PC-9 (cell line): ENCODE data around the gene PRKCH. TPM values are rescaled to one million over a fixed set of nuclear protein-coding genes. Genes with fewer than 3 reads are reported as not detected.
A peak's percentile ranks its signal among the peaks of the same experiment; 100 is the strongest.

ENCODE experiments used
- BruUV-seq: library from RNA; stranded (reverse); fragments of 400-500 nt; replicated peaks from 2 replicates; lab custom pipeline; 2021; lab: Mats Ljungman, UMichigan
- CTCF ChIA-PET: fragments of 300-600 bp; sonication (Branson Sonifier 250); formaldehyde crosslinking; loops from one replicate; lab custom pipeline; 2022; ENCODE audit warnings: antibody characterized with exemption; lab: Charles Lee
- POLR2A ChIA-PET: fragments of 300-600 bp; sonication (Branson Sonifier 250); formaldehyde crosslinking; loops from one replicate; lab custom pipeline; 2022; ENCODE audit warnings: antibody characterized with exemption; ENCODE audit not compliant: unreplicated experiment; lab: Charles Lee
- DNase-seq, 2 experiments: peaks; one replicate each; pipeline versions ENCODE4 v3.0.0 to v3.0.0-alpha.2; 2015 to 2022; ENCODE audit warnings: mixed read lengths in 1 of 2
- H2AFZ ChIP-seq: fragments of 200-600 bp; sonication (generic); 2 replicates; pipeline ENCODE4 v1.8.1; 2017; ENCODE audit warnings: antibody characterized with exemption
- H3F3A ChIP-seq: fragments of 200-600 bp; sonication (generic); 2 replicates; pipeline ENCODE4 v1.8.1; 2017; ENCODE audit warnings: antibody characterized with exemption, mild to moderate bottlenecking, low read depth; ENCODE audit not compliant: insufficient read depth
- H3K27ac ChIP-seq: fragments of 200-600 bp; sonication (generic); 2 replicates; pipeline ENCODE4 v1.6.1; 2016; ENCODE audit warnings: mixed run types
- H3K27me3 ChIP-seq: fragments of 200-600 bp; sonication (generic); 2 replicates; pipeline ENCODE4 v1.6.1; 2016; ENCODE audit warnings: low read depth, mixed run types; ENCODE audit not compliant: insufficient read depth
- H3K36me3 ChIP-seq: fragments of 200-600 bp; sonication (generic); 2 replicates; pipeline ENCODE4 v1.6.1; 2016; ENCODE audit warnings: low read depth, mixed run types
- H3K4me1 ChIP-seq: fragments of 200-600 bp; sonication (generic); replicated peaks from 2 replicates; pipeline ENCODE4 v1.6.1; 2016; ENCODE audit warnings: mixed run types; ENCODE audit not compliant: insufficient read depth
- H3K4me2 ChIP-seq: fragments of 200-600 bp; sonication (generic); 2 replicates; pipeline ENCODE4 v1.6.1; 2017; ENCODE audit warnings: mixed run types
- H3K4me3 ChIP-seq: fragments of 200-600 bp; sonication (generic); 2 replicates; pipeline ENCODE4 v1.6.1; 2016; ENCODE audit warnings: mixed run types
- H3K79me2 ChIP-seq: fragments of 200-600 bp; sonication (generic); 2 replicates; pipeline ENCODE4 v1.6.1; 2017; ENCODE audit warnings: low read depth, mixed run types
- H3K9me2 ChIP-seq: fragments of 200-600 bp; sonication (generic); 2 replicates; pipeline ENCODE4 v1.8.1; 2017; ENCODE audit warnings: mild to moderate bottlenecking; ENCODE audit not compliant: insufficient read depth
- H3K9me3 ChIP-seq: fragments of 200-600 bp; sonication (generic); 2 replicates; pipeline ENCODE4 v1.8.1; 2016; ENCODE audit warnings: low read depth; ENCODE audit not compliant: insufficient read depth
- H4K20me1 ChIP-seq: fragments of 200-600 bp; sonication (generic); 2 replicates; pipeline ENCODE4 v1.8.1; 2017; ENCODE audit not compliant: insufficient read depth
- CTCF ChIP-seq: fragments of 200-600 bp; sonication (generic); conservative IDR thresholded peaks from 2 replicates; pipeline ENCODE4 v1.6.1; 2017; ENCODE audit warnings: mixed run types, antibody characterized with exemption, mild to moderate bottlenecking, moderate library complexity
- EZH2 ChIP-seq: fragments of 200-600 bp; sonication (generic); IDR thresholded peaks from 2 replicates; pipeline ENCODE4 v1.8.0; 2017; ENCODE audit warnings: antibody characterized with exemption, low read depth
- intact Hi-C: fragments of 100-400 bp; cut with micrococcal nuclease; formaldehyde crosslinking; loops from one replicate; pipeline ENCODE4 v1.10.0; 2022; ENCODE audit not compliant: unreplicated experiment
- total RNA-seq: library from RNA; stranded (reverse); gene quantifications from 2 replicates; pipeline ENCODE4 v1.2.3, GENCODE V29; 2021

PRKCH gene
- total RNA-seq, 1 experiment from 2014 or later: 32.4 TPM

DNA sequence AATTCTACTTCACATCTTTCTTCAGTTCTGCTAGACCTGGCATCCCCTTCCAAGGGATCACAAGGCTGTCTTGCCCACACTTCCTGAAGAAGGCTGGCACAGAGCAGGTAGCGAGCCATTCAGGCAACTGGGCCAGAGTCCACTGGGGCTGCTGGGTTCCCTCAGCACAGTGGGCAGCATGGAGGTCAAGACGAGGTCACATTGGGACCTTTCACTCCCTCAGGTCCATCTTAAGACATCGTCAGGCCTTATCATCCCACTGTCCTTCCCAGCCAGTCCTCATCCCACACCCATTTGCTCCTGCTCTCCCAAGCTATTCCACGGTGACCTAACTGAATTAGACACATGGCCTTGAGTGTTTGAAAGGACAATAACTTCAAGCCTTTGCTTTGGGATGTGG lies 230.9 kb downstream of the PRKCH start:
- ChIA-PET POLR2A (interaction anchor here (0.7 kb wide), 1 partner anchor 59 kb away, joined by 4 read pairs; no protein-coding TSS in a partner anchor), CTCF (no interaction called here)
- BruUV-seq: no TSS peak
- no peak for DNase-seq
- Histone ChIP-seq H3K27ac (peak overlapping the region; percentile 97), H3K36me3 (peaks cover 25% of the 10 kb centered on the region), H3K4me3 (no peak overlapping the region), H3K4me1 (peaks cover 69% of the 10 kb centered on the region), H3K27me3 (no peaks in the 10 kb centered on the region), H3K79me2 (peaks cover 2% of the 10 kb centered on the region; the same call in 1 of the 2 replicates), H4K20me1 (no peaks in the 10 kb centered on the region), H3K4me2 (peak overlapping the region; percentile 66), H2AFZ (no peak overlapping the region), H3K9me2 (no peaks in the 10 kb centered on the region), H3F3A (peaks cover 63% of the 10 kb centered on the region), H3K9me3 (no peaks in the 10 kb centered on the region)
- TF ChIP-seq EZH2 (no peak), CTCF (no peak)
- intact Hi-C loops: no loop called here

GRCh38 chr14:61553730-61554641 lies 232.6 kb downstream of the PRKCH start:
- Histone ChIP-seq H3K27me3 (no peaks in the 10 kb centered on the region), H3K27ac (peak overlapping the region; percentile 97), H3K9me2 (no peaks in the 10 kb centered on the region), H3K4me3 (peak overlapping the region; percentile 13; the same call in 1 of the 2 replicates), H3K4me2 (peak overlapping the region; percentile 66), H3K36me3 (peaks cover 22% of the 10 kb centered on the region), H3K4me1 (peaks cover 55% of the 10 kb centered on the region), H3K79me2 (peaks cover 2% of the 10 kb centered on the region; the same call in 1 of the 2 replicates), H4K20me1 (no peaks in the 10 kb centered on the region), H2AFZ (no peak overlapping the region), H3F3A (peaks cover 50% of the 10 kb centered on the region), H3K9me3 (peaks cover 4% of the 10 kb centered on the region; the same call in 1 of the 2 replicates)
- intact Hi-C loops: no loop called here
- TSS peak; percentile 19 for BruUV-seq
- peak; percentile 71 to 99 for DNase-seq
- TF ChIP-seq CTCF: no peak
- no peak for TF ChIP-seq EZH2
- POLR2A ChIA-PET: interaction anchor here (0.6 to 0.8 kb wide), 2 partner anchors 9 to 199 kb away, joined by 4 to 17 read pairs; no protein-coding TSS in a partner anchor
- CTCF ChIA-PET: interaction anchor here (0.6 to 1.2 kb wide), 2 partner anchors 20 to 56 kb away, joined by 5 read pairs; no protein-coding TSS in a partner anchor

DNA sequence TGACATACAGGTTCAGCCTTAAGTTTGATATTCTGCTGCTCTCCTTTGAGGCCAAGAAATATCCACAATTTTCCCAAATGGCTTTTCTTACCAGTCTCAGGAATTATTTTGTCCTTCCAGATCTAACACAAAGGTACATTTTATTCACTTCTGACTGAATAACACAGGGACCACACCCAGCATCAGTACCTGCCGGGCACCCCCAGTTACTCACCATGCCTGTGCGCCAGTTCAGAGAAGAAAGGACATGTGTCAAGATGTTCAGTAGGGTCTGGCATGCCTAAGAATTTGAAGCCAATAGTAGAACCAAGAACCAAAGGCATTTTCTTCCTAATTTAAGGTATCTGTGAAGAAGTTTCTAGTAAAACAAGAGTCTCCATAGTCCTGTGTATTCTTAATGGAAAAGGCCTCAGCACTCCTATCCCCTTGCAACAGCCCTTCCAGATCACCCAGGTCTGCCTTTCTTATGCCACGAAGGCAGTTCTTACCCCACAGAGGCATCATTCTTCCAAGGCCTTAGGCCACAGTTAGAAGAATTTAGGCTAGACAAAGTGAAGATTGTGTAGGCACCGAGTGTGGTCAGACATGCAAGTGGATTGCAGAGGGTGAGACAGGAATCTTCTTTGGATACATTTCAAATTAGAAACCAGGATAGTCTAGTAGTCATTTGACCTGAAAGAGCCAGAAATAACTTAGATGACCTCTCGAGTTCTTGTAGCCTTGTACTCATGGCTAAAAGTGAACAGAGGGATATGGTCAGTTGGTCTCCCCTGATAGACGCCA lies 233.9 kb downstream of the PRKCH start:
- Histone ChIP-seq H3K9me3 (peaks cover 4% of the 10 kb centered on the region; the same call in 1 of the 2 replicates), H3K27me3 (no peaks in the 10 kb centered on the region), H3F3A (peaks cover 61% of the 10 kb centered on the region), H3K4me3 (no peak overlapping the region), H3K4me2 (peak overlapping the region; percentile 66), H4K20me1 (no peaks in the 10 kb centered on the region), H2AFZ (no peak overlapping the region), H3K9me2 (no peaks in the 10 kb centered on the region), H3K4me1 (peaks cover 67% of the 10 kb centered on the region), H3K36me3 (0 out of 2 replicates have a peak, but pooled peaks cover 10% of the 10 kb centered on the region), H3K27ac (peak overlapping the region; percentile 97), H3K79me2 (peaks cover 2% of the 10 kb centered on the region; the same call in 1 of the 2 replicates)
- ChIA-PET POLR2A (no interaction called here), CTCF (no interaction called here)
- no peak for TF ChIP-seq EZH2
- no peak for DNase-seq
- intact Hi-C loops: no loop called here
- BruUV-seq: no TSS peak
